ENCODE data around the gene ST6GALNAC5. TPM values are rescaled to one million over a fixed set of nuclear protein-coding genes. Genes with fewer than 3 reads are reported as not detected.

The ST6GALNAC5 gene
- total RNA-seq, 1 experiment from 2014 or later, result not detected

DNA sequence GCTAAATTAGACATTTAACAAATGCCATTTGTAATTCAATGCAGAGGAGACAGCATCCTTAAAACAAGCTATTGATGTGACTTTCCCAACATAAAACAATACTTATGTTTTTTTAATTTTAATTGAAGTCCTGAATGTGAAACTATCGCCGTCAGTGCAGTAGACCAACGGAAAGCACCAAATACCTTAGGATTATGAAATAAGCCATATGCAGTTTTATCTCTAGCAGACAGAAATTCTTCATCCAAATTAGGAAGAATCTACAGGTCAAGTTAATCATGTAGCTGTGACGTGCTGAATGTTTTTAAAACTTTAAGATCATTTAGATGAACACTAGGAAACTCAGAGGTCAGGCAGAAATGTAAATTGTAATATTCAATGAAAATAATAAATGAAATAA lies 714 bp upstream of the ST6GALNAC5 start:
- in situ Hi-C loops (cut with HindIII; ENCODE audit: low pct_unique_long_range_greater_than_20kb, low sequenced_read_pairs), result no loop called here
- no TSS peak for BruUV-seq (replicated peaks)
- Histone ChIP-seq H3K9me3 (ENCODE audit: control insufficient read depth, insufficient read depth, low read depth, low read length) (no peaks in the 10 kb centered on the region), H3K36me3 (ENCODE audit: control insufficient read depth, insufficient read depth, low read length) (no peaks in the 10 kb centered on the region), H3K4me1 (ENCODE audit: control insufficient read depth, insufficient read depth, low read length) (no peaks in the 10 kb centered on the region), H3K27ac (ENCODE audit: low read length) (no peak overlapping the region), H3K27me3 (ENCODE audit: control insufficient read depth, insufficient read depth, low read length) (peaks cover 2% of the 10 kb centered on the region; the same call in 1 of the 2 replicates), H3K4me3 (ENCODE audit: low read depth in 2 of 2, low read length in 2 of 2) (no peak overlapping the region)
- TF ChIP-seq, protein P1, sequence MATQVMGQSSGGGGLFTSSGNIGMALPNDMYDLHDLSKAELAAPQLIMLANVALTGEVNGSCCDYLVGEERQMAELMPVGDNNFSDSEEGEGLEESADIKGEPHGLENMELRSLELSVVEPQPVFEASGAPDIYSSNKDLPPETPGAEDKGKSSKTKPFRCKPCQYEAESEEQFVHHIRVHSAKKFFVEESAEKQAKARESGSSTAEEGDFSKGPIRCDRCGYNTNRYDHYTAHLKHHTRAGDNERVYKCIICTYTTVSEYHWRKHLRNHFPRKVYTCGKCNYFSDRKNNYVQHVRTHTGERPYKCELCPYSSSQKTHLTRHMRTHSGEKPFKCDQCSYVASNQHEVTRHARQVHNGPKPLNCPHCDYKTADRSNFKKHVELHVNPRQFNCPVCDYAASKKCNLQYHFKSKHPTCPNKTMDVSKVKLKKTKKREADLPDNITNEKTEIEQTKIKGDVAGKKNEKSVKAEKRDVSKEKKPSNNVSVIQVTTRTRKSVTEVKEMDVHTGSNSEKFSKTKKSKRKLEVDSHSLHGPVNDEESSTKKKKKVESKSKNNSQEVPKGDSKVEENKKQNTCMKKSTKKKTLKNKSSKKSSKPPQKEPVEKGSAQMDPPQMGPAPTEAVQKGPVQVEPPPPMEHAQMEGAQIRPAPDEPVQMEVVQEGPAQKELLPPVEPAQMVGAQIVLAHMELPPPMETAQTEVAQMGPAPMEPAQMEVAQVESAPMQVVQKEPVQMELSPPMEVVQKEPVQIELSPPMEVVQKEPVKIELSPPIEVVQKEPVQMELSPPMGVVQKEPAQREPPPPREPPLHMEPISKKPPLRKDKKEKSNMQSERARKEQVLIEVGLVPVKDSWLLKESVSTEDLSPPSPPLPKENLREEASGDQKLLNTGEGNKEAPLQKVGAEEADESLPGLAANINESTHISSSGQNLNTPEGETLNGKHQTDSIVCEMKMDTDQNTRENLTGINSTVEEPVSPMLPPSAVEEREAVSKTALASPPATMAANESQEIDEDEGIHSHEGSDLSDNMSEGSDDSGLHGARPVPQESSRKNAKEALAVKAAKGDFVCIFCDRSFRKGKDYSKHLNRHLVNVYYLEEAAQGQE (IDR thresholded peaks at IDR 0.05; ENCODE audit: insufficient read depth in 1 of 2, low read depth in 2 of 2, low read length in 1 of 2), result no peak
- TF ChIP-seq TCF7L2 (IDR thresholded peaks at IDR 0.05; ENCODE audit: low read depth, low read length) (no peak), POLR2AphosphoS5 (IDR thresholded peaks at IDR 0.05; ENCODE audit: low read depth, low read length) (no peak), SIN3A (IDR thresholded peaks at IDR 0.05; ENCODE audit: borderline replicate concordance, insufficient read depth, low read depth, low read length) (no peak)
- TF ChIP-seq, protein P2, sequence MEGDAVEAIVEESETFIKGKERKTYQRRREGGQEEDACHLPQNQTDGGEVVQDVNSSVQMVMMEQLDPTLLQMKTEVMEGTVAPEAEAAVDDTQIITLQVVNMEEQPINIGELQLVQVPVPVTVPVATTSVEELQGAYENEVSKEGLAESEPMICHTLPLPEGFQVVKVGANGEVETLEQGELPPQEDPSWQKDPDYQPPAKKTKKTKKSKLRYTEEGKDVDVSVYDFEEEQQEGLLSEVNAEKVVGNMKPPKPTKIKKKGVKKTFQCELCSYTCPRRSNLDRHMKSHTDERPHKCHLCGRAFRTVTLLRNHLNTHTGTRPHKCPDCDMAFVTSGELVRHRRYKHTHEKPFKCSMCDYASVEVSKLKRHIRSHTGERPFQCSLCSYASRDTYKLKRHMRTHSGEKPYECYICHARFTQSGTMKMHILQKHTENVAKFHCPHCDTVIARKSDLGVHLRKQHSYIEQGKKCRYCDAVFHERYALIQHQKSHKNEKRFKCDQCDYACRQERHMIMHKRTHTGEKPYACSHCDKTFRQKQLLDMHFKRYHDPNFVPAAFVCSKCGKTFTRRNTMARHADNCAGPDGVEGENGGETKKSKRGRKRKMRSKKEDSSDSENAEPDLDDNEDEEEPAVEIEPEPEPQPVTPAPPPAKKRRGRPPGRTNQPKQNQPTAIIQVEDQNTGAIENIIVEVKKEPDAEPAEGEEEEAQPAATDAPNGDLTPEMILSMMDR (IDR thresholded peaks at IDR 0.05), result no peak
- CTCF ChIA-PET, result no interaction called here
- ATAC-seq (no peak), DNase-seq (ENCODE audit: low read depth, low spot score) (no peak)
- POLR2A ChIA-PET, result no interaction called here
- intact Hi-C loops (cut with micrococcal nuclease; ENCODE audit: unreplicated experiment), result no loop called here

DNA sequence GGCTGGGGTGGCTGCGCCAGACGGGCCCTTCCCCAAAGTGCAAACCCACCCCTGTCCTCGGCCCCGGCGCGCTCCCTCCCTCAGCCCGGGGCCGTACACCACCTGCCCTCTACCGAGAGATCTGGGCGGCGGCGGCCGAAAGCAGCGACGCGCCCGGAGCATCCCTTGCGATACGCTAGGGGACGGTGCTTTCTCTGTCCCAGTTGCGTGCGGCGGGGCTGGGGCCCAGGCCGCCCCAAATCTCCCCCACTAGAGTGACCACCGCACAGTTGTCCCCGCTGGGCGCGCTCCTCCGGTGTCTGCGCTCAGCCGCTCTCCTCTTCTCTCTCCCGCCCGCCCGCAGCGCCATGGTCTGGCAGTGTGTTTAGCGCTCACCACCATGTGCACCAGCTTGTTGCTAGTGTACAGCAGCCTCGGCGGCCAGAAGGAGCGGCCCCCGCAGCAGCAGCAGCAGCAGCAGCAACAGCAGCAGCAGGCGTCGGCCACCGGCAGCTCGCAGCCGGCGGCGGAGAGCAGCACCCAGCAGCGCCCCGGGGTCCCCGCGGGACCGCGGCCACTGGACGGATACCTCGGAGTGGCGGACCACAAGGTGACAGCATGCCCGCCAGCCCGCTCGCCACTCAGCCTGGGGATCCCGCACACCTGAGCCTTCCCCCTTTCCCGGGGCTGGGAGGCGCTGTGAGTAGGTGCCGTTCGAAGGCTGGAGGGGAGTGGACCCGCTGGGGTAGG lies 1.0 kb downstream of the ST6GALNAC5 start:
- Histone ChIP-seq H3K4me3 (ENCODE audit: low read depth in 2 of 2, low read length in 2 of 2) (peak overlapping the region in 1 of 2 experiments; percentile 35; a peak in 1 of 4 replicates), H3K27me3 (ENCODE audit: control insufficient read depth, insufficient read depth, low read length) (peaks cover 2% of the 10 kb centered on the region; the same call in 1 of the 2 replicates)
- no peak for DNase-seq (ENCODE audit: low read depth, low spot score)

More for the DNA sequence above, 1.0 kb downstream of the ST6GALNAC5 start:
- TF ChIP-seq, protein P2 (IDR thresholded peaks at IDR 0.05), result no peak
- TF ChIP-seq TCF7L2 (IDR thresholded peaks at IDR 0.05; ENCODE audit: low read depth, low read length) (no peak), SIN3A (IDR thresholded peaks at IDR 0.05; ENCODE audit: borderline replicate concordance, insufficient read depth, low read depth, low read length) (no peak), POLR2AphosphoS5 (IDR thresholded peaks at IDR 0.05; ENCODE audit: low read depth, low read length) (no peak)
- TF ChIP-seq, protein P1 (IDR thresholded peaks at IDR 0.05; ENCODE audit: insufficient read depth in 1 of 2, low read depth in 2 of 2, low read length in 1 of 2), result no peak
- POLR2A ChIA-PET, result no interaction called here
- no peak for ATAC-seq
- H3K4me1 ChIP-seq (ENCODE audit: control insufficient read depth, insufficient read depth, low read length), result no peaks in the 10 kb centered on the region
- no peaks in the 10 kb centered on the region for H3K36me3 ChIP-seq (ENCODE audit: control insufficient read depth, insufficient read depth, low read length)
- no peak overlapping the region for H3K27ac ChIP-seq (ENCODE audit: low read length)
- H3K9me3 ChIP-seq (ENCODE audit: control insufficient read depth, insufficient read depth, low read depth, low read length), result no peaks in the 10 kb centered on the region
- CTCF ChIA-PET, result no interaction called here
- intact Hi-C loops (cut with micrococcal nuclease; ENCODE audit: unreplicated experiment), result no loop called here
- in situ Hi-C loops (cut with HindIII; ENCODE audit: low pct_unique_long_range_greater_than_20kb, low sequenced_read_pairs), result no loop called here
- no TSS peak for BruUV-seq (replicated peaks)

Data from Panc1 (cell line).